Measurements from ENCODE around the gene HIF1A. TPM values are rescaled to one million over a fixed set of nuclear protein-coding genes. Genes with fewer than 3 reads are reported as not detected.

Gene HIF1A
- total and polyA plus RNA-seq, 2 of the 8 experiments (the other 6 are each of a cell fraction or from before 2014, with no cell fraction given): 54.8 to 175 TPM

DNA sequence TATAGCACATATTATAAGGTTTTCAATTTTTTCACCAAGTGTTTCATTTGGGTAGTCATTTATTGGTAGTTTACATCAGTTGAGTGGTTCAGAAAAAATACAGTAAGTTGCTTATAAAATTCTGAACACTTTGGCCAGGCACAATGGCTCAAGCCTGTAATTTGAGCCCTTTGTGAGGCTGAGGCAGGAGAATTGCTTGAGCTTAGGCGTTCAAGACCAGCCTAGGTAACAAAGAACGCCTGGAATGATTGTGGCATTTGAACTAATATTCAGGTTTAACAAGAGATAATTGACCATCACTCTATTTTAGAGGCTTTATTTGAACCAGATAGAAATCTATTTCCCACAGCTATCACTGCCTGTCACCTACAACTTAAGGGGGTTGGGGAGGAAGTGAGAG lies 22.7 kb downstream of the HIF1A start:
- no peak overlapping the region for H3K56ac ChIP-seq (replicated peaks; ENCODE audit: insufficient read length, low read depth, low read length)
- WGBS, 2 experiments (ENCODE audit: extremely low coverage in 1 of 2, insufficient coverage in 1 of 2, insufficient read length in 1 of 2, insufficient replicate concordance in 2 of 2, low coverage in 1 of 2, low lambda C conversion rate in 2 of 2, missing lambda C conversion rate in 1 of 2): 57% methylated on average over 2 of the region's 2 CpGs; no CpG with 5 or more reads in 1 of the 2 experiments
- no peak overlapping the region for H3K4ac ChIP-seq (replicated peaks; ENCODE audit: insufficient read length, low read depth, low read length)
- CTCF ChIA-PET (ENCODE audit: partially characterized antibody): interaction anchor here (0.7 to 3.6 kb wide), 2 partner anchors 20 to 242 kb away, joined by 3 to 14 read pairs; no protein-coding TSS in a partner anchor
- H3K4me3 ChIP-seq (ENCODE audit: extremely low read depth in 1 of 4, insufficient read depth in 2 of 4, low read depth in 3 of 4, low read length in 4 of 4): peak overlapping the region in 1 of 4 experiments; percentile 3; a peak in 1 of 8 replicates
- peaks cover 22 to 31% of the 10 kb centered on the region in 2 experiments for H4K20me1 ChIP-seq (replicated peaks in 1 of 2; ENCODE audit: control insufficient read depth in 1 of 2, insufficient read depth in 2 of 2, low read length in 2 of 2)
- no peaks in the 10 kb centered on the region for H3K79me1 ChIP-seq (ENCODE audit: low read depth, low read length)
- H4K8ac ChIP-seq (ENCODE audit: extremely low read depth, insufficient read depth, low read length): no peak overlapping the region
- H3K23ac ChIP-seq (ENCODE audit: insufficient read length): no peak overlapping the region
- peaks cover 6 to 14% (median 9%) of the 10 kb centered on the region in 4 experiments; a peak in 6 of 7 replicates for H3K4me1 ChIP-seq (replicated peaks in 1 of 4; ENCODE audit: control insufficient read depth in 3 of 4, insufficient read depth in 4 of 4, low read length in 3 of 4)
- no peak overlapping the region for H3K9ac ChIP-seq (replicated peaks in 1 of 4; ENCODE audit: extremely low read depth in 1 of 4, low read depth in 3 of 4, low read length in 3 of 4)
- DNase-seq (ENCODE audit: low read depth in 1 of 2, low spot score in 2 of 2) (no peak), FAIRE-seq (no peak)
- no peaks in the 10 kb centered on the region for H3K27me3 ChIP-seq (replicated peaks in 1 of 4; ENCODE audit: control insufficient read depth in 3 of 4, extremely low read depth in 1 of 4, insufficient read depth in 3 of 4, low read length in 3 of 4)
- no peak overlapping the region for H4K91ac ChIP-seq (replicated peaks; ENCODE audit: insufficient read length, low read length)
- H3K79me2 ChIP-seq (ENCODE audit: control insufficient read depth in 1 of 2, insufficient read depth in 2 of 2, low read length in 2 of 2): peaks cover 29 to 100% of the 10 kb centered on the region in 2 experiments
- no peak overlapping the region for H2BK15ac ChIP-seq (ENCODE audit: low read length)
- H2AFZ ChIP-seq (ENCODE audit: low read length): no peak overlapping the region
- H4K5ac ChIP-seq (ENCODE audit: insufficient read length, low read depth, low read length): no peak overlapping the region
- peaks cover 0 to 26% (median 11%) of the 10 kb centered on the region in 4 experiments; a peak in 6 of 8 replicates for H3K36me3 ChIP-seq (ENCODE audit: control insufficient read depth in 2 of 4, insufficient read depth in 4 of 4, low read length in 3 of 4)
- H3K27ac ChIP-seq (ENCODE audit: low read depth, low read length): no peak overlapping the region
- H3K4me2 ChIP-seq (ENCODE audit: insufficient read depth in 1 of 2, low read depth in 2 of 2, low read length in 2 of 2): peak overlapping the region; percentile 22 to 37; a peak in 1 of 4 replicates
- H3K9me3 ChIP-seq (ENCODE audit: insufficient read depth in 2 of 2, low read depth in 1 of 2, low read length in 1 of 2): no peaks in the 10 kb centered on the region
- H2AK5ac ChIP-seq (ENCODE audit: low read depth, low read length): no peak overlapping the region
- no peak overlapping the region for H3K14ac ChIP-seq (ENCODE audit: insufficient read length)
- POLR2A ChIA-PET (ENCODE audit: partially characterized antibody): interaction anchor here (0.7 kb wide), 2 partner anchors 109 to 293 kb away, joined by 3 read pairs; no protein-coding TSS in a partner anchor
- H2BK5ac ChIP-seq (ENCODE audit: low read depth, low read length): no peak overlapping the region
- H2BK120ac ChIP-seq (replicated peaks; ENCODE audit: low read depth, low read length): no peak overlapping the region
- no peak overlapping the region for H2BK12ac ChIP-seq (ENCODE audit: low read depth, low read length)
- no peaks in the 10 kb centered on the region; the same call in 1 of the 2 replicates for H3K23me2 ChIP-seq (ENCODE audit: low read depth, low read length)
- H2BK20ac ChIP-seq (ENCODE audit: low read length): no peak overlapping the region
- no peak overlapping the region for H3K18ac ChIP-seq (ENCODE audit: extremely low read depth, low read length)
- no peak for TF ChIP-seq BCL11A (IDR thresholded peaks at IDR 0.05; ENCODE audit: low read depth in 2 of 2, low read length in 2 of 2)
- TF ChIP-seq PHF8 (conservative IDR thresholded peaks at IDR 0.05; ENCODE audit: low read depth, low read length): no peak
- no peak for TF ChIP-seq CHD2 (IDR thresholded peaks at IDR 0.05; ENCODE audit: low read length)
- TF ChIP-seq TAF7 (optimal IDR thresholded peaks at IDR 0.05; ENCODE audit: borderline replicate concordance, low read depth, low read length): no peak
- TF ChIP-seq JUN (IDR thresholded peaks at IDR 0.05; ENCODE audit: low read depth, low read length): no peak
- no peak for TF ChIP-seq GABPA (IDR thresholded peaks at IDR 0.05; ENCODE audit: borderline replicate concordance, insufficient read depth, low read length)
- TF ChIP-seq, protein P1, sequence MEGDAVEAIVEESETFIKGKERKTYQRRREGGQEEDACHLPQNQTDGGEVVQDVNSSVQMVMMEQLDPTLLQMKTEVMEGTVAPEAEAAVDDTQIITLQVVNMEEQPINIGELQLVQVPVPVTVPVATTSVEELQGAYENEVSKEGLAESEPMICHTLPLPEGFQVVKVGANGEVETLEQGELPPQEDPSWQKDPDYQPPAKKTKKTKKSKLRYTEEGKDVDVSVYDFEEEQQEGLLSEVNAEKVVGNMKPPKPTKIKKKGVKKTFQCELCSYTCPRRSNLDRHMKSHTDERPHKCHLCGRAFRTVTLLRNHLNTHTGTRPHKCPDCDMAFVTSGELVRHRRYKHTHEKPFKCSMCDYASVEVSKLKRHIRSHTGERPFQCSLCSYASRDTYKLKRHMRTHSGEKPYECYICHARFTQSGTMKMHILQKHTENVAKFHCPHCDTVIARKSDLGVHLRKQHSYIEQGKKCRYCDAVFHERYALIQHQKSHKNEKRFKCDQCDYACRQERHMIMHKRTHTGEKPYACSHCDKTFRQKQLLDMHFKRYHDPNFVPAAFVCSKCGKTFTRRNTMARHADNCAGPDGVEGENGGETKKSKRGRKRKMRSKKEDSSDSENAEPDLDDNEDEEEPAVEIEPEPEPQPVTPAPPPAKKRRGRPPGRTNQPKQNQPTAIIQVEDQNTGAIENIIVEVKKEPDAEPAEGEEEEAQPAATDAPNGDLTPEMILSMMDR (IDR thresholded peaks at IDR 0.05; ENCODE audit: control extremely low read depth in 1 of 3, insufficient read depth in 1 of 3, low read depth in 1 of 3, low read length in 3 of 3): no peak
- no peak for TF ChIP-seq RXRA (IDR thresholded peaks at IDR 0.05; ENCODE audit: insufficient read depth, low read depth, low read length)
- no peak for TF ChIP-seq TBP (IDR thresholded peaks at IDR 0.05; ENCODE audit: low read depth, low read length)
- no peak for TF ChIP-seq KDM4A (IDR thresholded peaks at IDR 0.05; ENCODE audit: low read depth, low read length, severe bottlenecking)
- TF ChIP-seq TCF12 (IDR thresholded peaks at IDR 0.05; ENCODE audit: low read depth, low read length): no peak
